Measurements from ENCODE around the gene KAZN.

The KAZN gene

DNA sequence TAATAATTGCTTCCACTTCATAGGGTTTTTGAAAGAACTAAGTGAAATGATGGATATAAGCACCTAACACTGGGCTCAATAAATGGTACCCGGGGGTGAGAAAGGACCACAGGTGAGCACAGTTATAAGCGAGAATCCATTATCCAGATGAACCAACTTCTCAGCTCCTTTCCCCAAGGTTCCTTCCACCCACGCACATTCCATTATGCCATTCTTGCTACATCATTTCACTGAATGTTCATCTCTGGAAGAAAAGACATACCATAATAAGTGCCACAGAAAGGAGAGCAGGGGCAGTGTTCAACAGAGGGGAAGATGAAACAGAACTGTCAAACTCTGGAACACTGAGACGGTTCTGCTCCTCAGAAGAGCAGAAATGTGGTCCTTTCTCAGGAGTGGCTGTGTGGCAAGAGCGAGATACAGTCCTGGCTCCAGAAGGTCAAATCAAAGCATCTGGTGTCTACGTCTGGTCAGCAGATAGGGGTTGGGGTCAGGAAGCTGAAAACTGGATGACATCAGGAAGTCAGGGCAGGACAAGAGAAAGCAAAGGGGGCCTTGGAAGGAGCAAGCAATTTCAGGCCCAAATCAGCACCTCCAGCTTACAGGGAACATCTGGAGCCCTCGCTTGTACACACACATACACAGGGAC lies 299.6 kb downstream of the KAZN start:
- DNase-seq: no peak

DNA sequence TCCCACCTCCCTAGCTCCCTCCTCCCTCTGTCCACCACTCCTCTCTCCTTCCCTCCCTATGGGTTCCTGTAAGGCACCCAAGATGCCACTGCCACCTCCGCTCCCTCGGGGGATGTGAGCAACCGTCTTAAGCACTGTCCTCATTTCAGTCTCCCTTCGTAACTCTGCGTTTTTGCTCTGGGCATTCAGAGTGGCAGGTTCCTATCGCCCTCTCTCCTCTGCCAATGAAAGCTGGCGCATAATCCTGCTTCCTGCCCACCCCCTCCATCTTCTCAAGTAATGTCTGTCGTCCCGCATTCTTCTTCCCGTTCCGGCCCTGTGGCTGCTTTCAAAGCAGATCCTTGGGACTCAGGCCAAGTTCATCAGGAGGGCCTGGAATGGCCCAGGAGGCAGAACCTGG lies 301.2 kb downstream of the KAZN start:
- DNase-seq: no peak

DNA sequence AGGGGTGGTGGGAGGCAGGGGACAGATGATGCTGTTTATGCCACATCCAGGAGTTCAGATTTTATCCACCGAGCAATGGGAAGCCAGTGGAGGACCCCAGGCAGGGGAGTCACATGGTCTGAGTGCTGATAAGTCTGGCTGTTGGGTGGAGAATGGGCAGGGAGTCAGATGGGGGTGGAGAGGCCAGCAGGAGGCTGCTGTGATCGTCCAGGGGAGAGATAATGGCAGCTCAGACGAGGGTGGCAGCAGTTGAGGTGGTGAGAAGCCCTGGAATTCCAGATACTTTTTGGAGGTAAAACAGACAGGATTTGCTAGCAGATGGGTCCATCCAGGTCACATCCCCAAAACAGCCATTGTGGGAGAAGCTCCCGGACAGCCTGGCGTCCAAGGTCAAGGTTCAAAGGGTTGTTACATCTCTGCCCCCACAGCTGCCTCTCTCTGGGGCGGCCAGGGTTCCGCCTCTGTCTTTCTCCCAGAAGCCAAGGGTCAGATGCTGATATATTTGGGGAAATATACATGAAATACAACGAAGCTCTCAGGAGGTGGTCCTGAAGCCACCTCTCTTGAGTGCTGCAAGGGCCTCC lies 303.0 kb downstream of the KAZN start:
- DNase-seq: no peak

DNA sequence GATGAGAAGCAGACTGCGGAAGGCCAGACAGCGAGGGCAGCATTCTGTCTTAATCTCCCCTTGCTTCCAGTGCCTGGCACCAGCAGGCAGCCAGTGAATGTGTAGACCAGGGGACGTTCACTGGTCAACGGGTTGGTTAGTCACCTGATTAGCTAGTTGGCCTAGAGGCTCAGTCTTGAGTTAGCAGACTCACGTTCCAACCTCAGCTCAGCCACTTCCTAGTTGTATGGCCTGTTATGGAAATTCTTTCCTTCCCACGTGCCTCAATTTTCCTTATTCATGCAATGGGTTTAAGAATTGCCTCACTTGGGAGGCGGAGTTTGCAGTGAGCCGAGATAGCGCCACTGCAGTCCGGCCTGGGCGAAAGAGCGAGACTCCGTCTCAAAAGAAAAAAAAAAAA lies 305.4 kb downstream of the KAZN start:
- DNase-seq: no peak

DNA sequence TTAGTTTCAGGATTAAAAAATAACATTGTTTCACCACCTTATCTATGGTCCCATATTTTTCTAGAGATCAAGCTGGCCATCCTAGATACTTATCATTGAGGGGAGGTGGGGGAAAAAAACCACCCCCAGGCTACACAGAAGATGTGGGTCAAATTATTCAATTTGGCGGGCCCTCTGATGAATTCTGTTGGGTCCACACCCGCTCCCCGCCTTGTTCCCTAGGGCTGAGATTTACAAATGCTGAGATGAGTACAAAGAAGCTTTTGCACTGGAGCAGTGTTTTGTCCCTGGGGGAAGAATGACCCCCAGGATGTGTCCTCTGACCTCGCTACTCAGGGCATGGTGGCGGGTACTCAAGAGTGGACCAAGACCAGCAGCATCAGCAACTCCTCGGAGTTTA lies 308.2 kb downstream of the KAZN start:
- no peak for DNase-seq

DNA sequence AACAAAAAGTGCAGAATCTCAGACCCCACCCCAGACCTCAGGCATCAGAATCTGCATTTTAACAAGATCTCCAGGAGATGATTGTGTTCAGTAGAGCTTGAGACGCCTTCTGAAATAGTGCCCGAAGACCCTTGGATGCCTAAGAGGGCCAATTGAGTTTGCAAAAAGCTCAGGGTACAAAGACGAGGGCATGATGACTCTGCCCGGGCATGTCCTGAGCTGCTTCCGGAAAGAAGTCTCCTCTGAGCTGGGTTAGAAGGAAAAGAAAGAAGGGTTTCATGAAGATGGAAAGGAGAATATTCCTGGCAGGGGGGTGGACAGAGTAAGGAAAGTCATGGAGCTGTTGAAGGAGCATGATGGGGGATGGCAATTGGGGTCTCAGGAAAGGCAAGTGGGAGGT lies 308.9 kb downstream of the KAZN start:
- DNase-seq: no peak

DNA sequence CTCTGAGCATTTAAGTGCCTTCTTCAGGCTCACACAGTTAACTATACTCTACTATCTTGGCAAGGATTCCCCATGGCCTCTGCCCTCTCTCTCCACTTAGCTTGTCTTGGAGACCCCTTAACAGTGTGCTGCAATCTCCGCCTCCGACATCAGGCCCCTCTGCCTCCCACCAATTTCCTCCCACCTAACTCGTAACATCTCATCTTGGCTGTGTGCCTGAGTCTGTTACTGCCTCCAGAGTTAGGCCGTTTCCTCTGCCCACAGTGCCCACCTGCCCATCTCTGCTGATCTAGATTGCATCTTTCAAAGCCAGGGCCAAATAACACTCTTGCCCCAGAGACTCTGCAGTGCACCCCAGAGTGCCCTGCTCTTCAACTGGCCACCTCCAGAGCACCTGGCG lies 310.8 kb downstream of the KAZN start:
- DNase-seq: no peak

DNA sequence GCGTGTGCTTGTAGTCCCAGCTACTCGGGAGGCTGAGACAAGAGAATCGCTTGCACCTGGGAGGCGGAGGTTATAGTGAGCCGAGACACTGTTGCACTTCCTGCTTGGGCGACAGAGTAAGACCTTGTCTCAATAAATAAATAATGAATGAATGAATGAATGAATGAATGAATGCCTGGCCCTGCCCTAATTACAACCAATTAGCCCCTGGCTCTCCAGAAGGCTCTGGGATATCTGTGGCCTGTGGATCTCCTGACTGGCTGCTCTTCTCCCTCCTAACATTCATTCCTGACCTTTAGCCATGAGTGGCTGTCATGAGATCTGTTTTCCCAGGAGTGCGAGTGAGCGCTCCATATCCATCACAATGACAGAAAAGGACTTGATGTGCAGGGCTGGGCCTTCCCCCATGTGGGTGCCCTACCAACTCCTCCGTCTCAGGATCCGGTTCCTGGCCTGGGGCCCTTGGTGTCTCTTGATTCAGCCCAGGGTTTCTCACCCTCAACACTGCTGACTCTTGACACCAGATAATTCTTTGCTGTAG lies 311.5 kb downstream of the KAZN start:
- DNase-seq: no peak

DNA sequence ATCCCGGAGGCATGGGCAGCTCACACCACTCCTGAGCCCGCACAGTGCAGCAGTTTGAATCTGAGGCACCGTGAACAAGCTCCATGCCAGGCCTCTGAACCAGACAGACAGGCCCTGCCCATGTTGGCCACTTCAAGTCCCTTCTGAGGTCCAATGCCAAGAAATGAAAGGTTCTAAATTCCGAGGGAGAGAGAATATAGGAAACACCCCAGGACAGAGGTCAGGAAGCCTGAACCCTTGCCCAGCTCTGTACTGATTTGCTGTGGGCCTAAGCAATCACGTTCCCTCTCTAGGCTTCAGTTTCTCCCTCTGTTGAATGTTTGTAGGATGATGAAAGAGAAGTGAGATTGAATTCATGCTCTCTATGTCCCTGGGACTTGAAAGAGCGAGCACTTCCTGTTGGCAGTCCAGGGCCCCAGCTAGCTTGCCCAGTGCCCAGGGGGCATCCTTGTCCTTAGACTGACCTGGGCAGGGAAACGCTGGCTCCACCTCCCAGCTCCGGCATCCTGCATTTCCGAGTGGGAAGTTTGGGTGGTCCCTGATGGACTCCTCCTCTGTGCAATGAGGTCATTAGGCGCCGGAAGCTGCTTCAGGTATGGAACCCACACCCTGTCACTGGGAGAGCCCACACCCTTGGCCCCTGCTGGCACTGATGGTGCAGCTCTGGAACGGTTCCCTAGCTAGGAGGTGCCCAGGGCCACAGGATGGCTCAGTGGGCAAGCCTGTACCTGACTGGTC lies 312.7 kb downstream of the KAZN start:
- DNase-seq: no peak

DNA sequence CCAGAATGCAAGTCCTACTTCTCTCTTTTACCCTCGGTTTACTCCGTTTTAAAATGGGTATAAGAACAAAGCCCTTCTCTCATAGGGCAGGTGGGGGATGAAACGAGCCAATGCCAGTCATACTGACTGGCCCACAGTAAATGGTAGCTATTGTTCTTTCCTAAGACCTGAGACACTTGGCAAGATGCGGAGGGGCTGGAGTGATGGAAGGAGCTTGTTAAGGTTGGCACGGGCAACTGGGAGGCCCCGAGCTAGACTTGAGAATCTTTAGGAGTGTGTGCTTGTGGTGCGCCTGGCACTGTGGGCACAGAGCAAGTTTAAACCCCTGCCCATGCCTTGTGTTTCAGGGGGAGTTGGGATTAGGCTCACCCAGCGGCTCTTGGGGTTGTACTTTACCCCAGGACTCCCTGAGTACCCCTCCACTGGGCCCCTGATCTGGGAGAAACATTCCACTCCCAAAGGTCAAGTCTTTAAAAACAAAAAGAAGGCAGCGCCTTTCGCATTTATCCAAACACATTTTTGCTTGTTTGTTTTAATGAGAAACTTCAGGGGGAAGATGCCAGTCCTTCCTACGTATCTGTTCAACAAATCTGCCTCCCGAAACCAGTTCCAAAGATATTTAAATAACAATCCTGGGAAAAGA lies 314.5 kb downstream of the KAZN start:
- DNase-seq: no peak

DNA sequence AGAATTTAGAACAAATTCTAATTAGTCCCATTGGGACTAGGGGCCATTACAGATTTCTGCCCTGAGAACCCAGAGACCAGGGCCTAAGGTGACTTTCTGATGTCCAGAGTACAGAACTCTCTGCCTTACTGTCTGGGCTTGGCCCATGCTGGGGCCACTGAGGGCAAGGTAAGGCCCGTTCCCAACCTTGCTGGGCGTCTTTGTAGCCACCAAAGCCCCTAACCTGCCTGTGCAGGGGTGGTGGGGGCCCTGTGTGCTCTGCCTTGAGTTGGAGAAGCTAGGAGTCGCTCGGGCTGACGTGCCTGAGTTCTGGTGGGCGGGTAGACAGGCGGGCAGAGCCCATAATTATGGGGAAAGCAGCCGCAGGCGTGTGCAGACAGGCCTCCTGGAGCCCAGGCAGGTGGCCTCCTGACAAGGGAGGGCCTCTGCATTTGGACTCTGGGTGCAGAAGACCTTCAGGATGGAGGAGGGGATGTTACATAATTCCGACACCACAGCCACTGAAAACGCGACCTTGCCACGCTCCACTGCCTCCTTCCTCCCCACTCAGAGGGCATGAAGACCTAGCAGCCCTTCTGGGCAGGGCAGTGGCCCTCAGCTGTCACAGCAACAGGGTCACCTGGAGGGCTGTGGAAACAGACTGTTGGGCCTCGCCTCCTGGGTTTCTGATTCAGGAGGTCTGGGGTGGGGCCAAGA lies 315.1 kb downstream of the KAZN start:
- no peak for DNase-seq

DNA sequence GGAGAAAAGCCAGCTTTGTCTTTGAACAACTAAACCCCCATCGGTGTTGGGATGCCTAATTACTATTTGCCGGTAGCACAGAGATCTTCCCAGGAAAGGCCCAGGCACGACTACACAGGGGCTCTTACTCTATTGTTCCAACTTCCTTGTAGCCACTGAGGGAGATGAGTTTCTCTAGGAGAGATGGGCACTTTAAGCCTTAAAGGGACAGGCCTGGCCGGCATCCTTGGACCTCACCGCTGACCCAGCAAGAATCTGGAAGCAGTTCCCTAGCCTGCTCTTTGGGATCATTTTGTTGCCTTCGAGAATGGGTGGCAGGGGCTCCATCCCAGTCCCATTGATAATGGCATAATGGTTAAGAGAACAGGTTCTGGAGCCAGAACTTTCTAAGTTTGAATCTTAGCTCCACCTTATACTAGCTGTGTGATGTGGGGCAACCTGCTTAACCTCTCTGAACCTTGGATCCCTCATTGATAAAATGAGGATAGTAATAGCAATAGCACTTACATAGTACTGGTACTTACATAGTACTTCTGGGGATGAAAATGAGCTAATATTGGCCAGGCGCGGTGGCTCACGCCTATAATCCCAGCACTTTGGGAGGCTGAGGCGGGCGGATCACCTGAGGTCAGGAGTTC lies 316.0 kb downstream of the KAZN start:
- DNase-seq: no peak

DNA sequence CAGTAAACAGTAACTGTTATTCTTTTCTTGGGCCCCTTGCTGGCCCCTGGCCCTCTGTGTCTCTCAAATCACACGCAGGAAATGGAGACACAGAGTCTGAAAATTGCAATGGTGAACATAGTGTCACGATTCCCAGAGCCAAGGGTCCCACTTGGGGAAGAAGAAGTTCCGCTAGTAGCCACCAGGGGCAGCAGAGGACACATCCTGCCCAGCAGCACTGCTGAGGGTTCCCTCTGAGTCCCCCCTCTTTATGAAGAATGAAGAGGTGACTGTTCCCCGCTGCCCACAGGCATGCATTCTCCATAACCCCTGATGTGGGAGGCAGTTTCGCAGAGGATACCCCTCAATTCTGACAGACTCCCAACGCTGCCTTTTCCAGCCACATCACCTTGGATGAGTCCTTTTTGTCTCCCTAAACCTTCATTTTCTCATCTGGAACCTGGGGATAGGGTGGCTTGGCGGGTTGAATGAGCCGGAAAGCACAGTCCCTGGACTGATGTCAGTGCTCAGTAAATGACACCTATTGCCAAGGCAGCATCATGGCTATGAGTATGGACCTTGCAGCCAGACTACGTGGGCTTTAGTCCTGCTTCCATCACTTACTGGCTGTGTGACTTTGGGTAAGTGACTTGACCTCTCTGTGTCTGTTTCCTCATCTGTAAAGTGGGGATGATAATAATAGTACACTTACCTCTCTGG lies 317.0 kb downstream of the KAZN start:
- no peak for DNase-seq

DNA sequence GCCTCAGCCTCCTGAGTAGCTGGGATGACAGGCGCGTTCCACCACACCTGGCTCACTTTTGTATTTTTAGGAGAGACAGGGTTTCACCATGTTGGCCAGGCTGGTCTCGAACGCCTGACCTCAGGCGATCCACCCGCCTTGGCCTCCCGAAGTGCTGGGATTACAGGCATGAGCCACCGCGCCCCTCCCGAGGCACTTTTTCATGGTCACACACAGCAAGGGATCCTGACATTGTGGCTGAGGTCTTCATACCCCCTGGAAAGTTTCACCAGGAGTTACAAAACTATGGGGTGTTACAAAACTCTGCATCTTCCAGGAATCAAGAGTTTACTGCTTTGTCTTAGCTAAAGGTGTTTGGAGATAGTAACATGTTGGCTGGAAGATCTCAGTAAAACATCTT lies 320.8 kb downstream of the KAZN start:
- no peak for DNase-seq

DNA sequence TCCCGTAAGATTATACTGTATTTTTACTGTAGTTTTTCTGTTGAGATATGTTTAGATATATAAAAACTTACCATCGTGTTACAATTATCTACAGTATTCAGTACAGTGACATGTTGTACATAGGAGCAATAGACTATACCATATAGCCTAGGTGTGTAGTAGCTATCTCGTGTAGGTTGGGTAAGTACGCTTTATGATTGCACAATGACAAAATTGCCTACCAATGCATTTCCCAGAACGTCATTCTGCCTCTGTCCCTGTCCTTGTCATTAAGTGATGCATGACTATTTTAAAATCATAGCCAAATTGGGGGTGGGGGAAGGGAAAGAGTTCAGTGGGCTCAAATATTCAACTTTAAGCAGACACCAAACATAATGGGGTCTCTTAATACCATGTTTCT lies 321.3 kb downstream of the KAZN start:
- no peak for DNase-seq

DNA sequence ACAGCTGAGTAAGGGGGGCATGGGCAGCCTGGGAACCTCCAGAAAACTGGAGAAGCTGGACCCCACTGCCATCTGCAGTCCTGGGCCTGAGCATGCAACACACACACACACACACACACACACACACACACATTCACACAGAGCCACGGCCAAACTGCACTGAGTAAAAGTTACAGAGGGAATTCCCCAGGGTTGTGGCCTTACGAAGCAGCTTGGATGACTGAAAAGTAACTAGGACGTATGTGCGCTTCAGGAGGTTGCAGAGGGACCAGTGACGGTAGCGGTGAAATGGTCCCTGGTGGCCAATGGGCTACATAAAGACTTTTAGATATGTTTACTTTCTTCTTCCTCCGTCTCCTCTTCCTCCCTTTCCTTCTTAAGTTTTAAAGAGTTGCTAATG lies 322.6 kb downstream of the KAZN start:
- no peak for DNase-seq

DNA sequence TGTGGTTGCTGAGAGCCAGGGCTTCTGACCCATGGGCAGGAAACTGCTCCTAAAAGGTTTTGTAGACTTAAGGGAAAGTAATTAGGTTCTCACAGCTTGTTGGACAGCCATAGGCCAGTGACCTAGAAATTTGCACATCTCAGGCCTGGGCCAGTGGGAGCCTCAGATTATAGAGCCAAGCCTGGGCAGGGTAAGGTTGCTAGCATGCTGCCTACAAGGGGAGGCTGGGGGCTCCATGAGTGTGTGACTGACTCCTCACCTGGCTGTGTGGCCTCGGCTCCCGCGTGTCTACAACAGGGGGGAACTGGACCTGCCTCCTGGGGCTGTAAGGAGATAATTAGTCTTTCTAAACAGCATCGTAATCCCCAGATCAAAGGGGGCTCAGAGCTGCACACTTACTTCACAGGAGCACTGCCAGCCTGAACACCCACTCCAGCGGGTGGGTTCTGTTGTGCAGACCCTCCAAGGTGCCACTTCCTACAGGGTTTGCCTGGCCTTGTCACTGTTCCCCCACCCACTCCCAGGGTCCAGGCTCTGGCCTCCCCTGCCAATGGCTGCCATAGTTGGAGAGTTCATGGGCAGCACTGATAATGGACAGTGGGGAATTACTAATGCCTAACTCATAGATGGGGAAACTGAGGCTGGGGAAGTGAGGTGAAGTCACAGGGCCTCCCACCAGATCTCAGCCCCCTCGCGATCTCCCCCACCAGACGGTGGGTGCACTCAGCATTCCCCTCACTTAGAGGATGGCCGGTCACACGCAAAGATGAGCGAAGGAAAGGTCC lies 324.6 kb downstream of the KAZN start:
- no peak for DNase-seq

DNA sequence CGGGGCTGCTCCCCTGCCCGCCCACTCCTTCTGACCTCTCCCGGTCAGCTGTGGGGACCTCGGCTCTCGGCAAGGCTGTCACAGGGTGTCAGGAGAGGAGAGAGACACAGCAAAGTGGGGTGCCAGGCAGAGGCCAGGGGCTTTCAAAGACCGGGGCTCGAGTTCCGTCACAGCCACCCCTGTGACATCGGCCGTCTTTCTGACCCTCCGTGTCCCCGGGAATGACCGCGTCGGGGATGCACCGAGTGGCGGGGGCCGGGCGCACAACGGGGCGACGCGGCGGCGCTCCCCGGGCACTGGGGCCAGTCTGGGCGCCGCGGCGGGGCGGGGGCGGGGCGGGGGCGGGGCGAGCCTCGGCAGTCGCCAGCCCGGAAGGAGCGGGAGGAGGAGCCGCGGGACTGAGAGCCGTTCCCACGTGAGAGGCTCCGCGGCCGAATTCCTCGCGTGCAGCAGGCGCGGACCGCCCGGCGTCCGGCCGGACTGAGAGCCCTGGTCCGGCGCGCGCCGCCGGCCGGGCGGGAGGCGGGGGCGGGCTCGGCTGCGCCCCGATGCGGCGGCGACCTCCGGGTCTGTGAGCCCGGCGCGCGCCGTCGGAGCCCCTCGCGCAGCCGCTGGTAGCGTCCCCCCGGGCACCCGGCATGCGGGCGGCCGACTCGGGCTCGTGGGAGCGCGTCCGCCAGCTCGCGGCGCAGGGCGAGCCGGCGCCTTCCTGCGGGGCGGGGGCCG lies 325.4 kb downstream of the KAZN start:
- no peak for DNase-seq

DNA sequence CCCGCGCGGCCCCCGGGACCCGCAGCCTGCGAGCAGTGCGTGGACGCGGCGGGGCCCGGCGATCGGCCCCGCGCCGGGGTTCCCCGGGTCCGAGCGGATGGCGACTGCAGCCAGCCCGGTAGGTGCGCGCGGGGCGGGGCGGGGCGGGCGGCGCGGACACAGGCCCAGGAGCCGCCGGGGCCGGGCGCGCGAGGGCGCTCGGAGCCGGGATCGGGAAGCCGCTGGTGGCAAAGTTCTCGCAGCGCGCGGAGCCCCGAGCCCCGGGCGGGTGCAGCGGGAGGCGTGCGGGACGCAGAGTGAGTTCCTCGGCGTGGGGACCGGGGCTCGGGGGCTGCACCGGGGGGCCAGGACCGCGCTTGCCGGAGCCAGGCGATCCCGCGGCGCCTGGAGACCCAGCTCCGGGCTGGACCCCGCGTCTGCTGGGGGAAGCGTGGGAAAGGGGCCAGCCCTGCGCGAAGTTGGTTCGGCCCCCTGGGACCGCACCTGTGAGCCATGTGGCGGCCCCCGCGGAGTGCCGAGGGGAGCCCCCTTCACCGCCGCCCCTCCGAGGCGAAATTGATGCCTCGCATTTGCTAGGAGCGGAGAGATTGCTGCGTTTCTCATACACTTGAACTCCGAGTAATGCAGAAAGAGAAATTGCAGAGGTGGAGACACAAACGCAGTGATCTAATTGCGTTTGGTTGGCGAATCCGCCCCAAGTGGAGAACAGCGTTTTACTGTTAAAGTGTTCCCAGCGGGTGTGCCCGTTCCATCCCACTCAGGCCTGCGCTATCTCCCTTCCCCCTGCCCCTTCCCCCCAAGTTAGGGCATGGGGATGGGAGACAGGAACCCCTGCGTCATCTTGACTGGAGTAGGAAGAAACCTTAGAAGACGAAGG lies 326.2 kb downstream of the KAZN start:
- no peak for DNase-seq
